GM12878 (cell line): ENCODE results near the gene FAM222A. TPM values are rescaled to one million over a fixed set of nuclear protein-coding genes. Genes with fewer than 3 reads are reported as not detected.

Experiments used
- ATAC-seq: fragments of 200-7000 bp; cut with Tn5 transposase; 3 replicates; pipeline ENCODE4 v1.9.1; 2020; ENCODE audit warnings: mild to moderate bottlenecking, moderate library complexity
- BruUV-seq: library from RNA; stranded (reverse); fragments of 400-500 nt; replicated peaks from 2 replicates; lab custom pipeline; 2021; lab: Mats Ljungman, UMichigan
- CTCF ChIA-PET: fragments of 300-600 bp; sonication (Branson Sonifier 250); formaldehyde crosslinking; extraction: SDS; loops from one replicate; lab custom pipeline; 2021; ENCODE audit warnings: inconsistent platforms; lab: Yijun Ruan, JAX
- POLR2A ChIA-PET: fragments of 350-600 bp; formaldehyde crosslinking; extraction: SDS; loops from one replicate; lab custom pipeline; 2021; ENCODE audit warnings: inconsistent platforms; lab: Charles Lee
- RAD21 ChIA-PET: fragments of 300-600 bp; sonication (Branson Sonifier 250); formaldehyde crosslinking; loops from one replicate; lab custom pipeline; 2023; ENCODE audit warnings: antibody characterized with exemption; ENCODE audit not compliant: unreplicated experiment; lab: Charles Lee
- SMC1A ChIA-PET: fragments of 300-600 bp; sonication (Branson Sonifier 250); formaldehyde crosslinking; loops from one replicate; lab custom pipeline; 2023; ENCODE audit not compliant: unreplicated experiment, uncharacterized antibody; lab: Charles Lee
- DNase-seq: peaks from one replicate; pipeline ENCODE4 v3.0.0-alpha.2; 2011; ENCODE audit warnings: low read depth, low spot score
- FAIRE-seq: peaks from 3 replicates; lab custom pipeline; 2011; peaks lifted over from hg19 to GRCh38; lab: Jason Lieb, UNC
- H2AFZ ChIP-seq: 2 replicates; pipeline ENCODE4 v1.6.0; 2011; ENCODE audit warnings: low read depth, low read length, control low read depth; ENCODE audit not compliant: control insufficient read depth
- H3K27ac ChIP-seq: 2 replicates; pipeline ENCODE4 v1.5.1; 2011; ENCODE audit warnings: control low read depth; ENCODE audit not compliant: control insufficient read depth, insufficient read depth
- H3K27me3 ChIP-seq, 2 experiments: replicated peaks in 1 of 2; 2 replicates each; pipeline versions ENCODE4 v1.6.0 to v1.6.1; 2011; ENCODE audit warnings: low read length in 1 of 2; ENCODE audit not compliant: control insufficient read depth in 2 of 2, insufficient read depth in 2 of 2
- H3K36me3 ChIP-seq, 2 experiments: 2 replicates each; pipeline ENCODE4 v1.5.1; 2011; ENCODE audit warnings: low read length in 1 of 2; ENCODE audit not compliant: control insufficient read depth in 2 of 2, insufficient read depth in 2 of 2
- H3K4me1 ChIP-seq: 2 replicates; pipeline ENCODE4 v1.6.1; 2011; ENCODE audit warnings: mild to moderate bottlenecking, low read length, moderate library complexity, mixed read lengths; ENCODE audit not compliant: control insufficient read depth, insufficient read depth
- H3K4me2 ChIP-seq: 2 replicates; pipeline ENCODE4 v1.6.0; 2011; ENCODE audit warnings: control low read depth; ENCODE audit not compliant: control insufficient read depth, insufficient read depth
- H3K4me3 ChIP-seq: fragments of 200-600 bp; sonication (generic); 2 replicates; pipeline ENCODE4 v1.5.1; 2016
- H3K79me2 ChIP-seq: 2 replicates; pipeline ENCODE4 v1.6.0; 2011; ENCODE audit warnings: low read length; ENCODE audit not compliant: control insufficient read depth, insufficient read depth
- H3K9ac ChIP-seq: 2 replicates; pipeline ENCODE4 v1.8.0; 2011; ENCODE audit warnings: low read length, control low read depth, mixed read lengths; ENCODE audit not compliant: control insufficient read depth, insufficient read depth
- H3K9me3 ChIP-seq: replicated peaks from 3 replicates; pipeline ENCODE4 v1.5.1; 2011; ENCODE audit warnings: mild to moderate bottlenecking, low read length; ENCODE audit not compliant: control insufficient read depth, insufficient read depth
- H4K20me1 ChIP-seq: 2 replicates; pipeline ENCODE4 v1.6.0; 2011; ENCODE audit not compliant: control insufficient read depth, insufficient read depth
- CBFB ChIP-seq: IDR thresholded peaks from 2 replicates; pipeline ENCODE4 v1.6.1; 2016; ENCODE audit warnings: antibody characterized with exemption, low read depth
- CREM ChIP-seq: IDR thresholded peaks from 2 replicates; pipeline ENCODE4 v1.6.1; 2014; ENCODE audit warnings: antibody characterized with exemption, low read depth
- ELK1 ChIP-seq: IDR thresholded peaks from 2 replicates; pipeline ENCODE4 v1.6.1; 2012; ENCODE audit warnings: low read depth, low read length, improper control_type of control experiment
- EP300 ChIP-seq, 2 experiments: fragments of 150-350 bp in 1 of 2; IDR thresholded peaks; 2 replicates each; pipeline ENCODE4 v1.6.1; 2011 to 2012; ENCODE audit warnings: low read depth in 2 of 2, low read length in 2 of 2, borderline replicate concordance in 1 of 2, improper control_type of control experiment in 1 of 2, inconsistent platforms in 1 of 2; ENCODE audit not compliant: control insufficient read depth in 1 of 2
- GABPA ChIP-seq: IDR thresholded peaks from 2 replicates; pipeline ENCODE4 v1.6.1; 2014; ENCODE audit warnings: antibody characterized with exemption, low read depth, mild to moderate bottlenecking, inconsistent platforms
- IKZF1 ChIP-seq: fragments of 450-650 bp; conservative IDR thresholded peaks from 2 replicates; pipeline ENCODE4 v1.6.1; 2017; ENCODE audit warnings: antibody characterized with exemption, mild to moderate bottlenecking
- JUND ChIP-seq: IDR thresholded peaks from 2 replicates; pipeline ENCODE4 v1.6.1; 2012; ENCODE audit warnings: low read depth, mild to moderate bottlenecking, low read length, improper control_type of control experiment, moderate library complexity
- RB1 ChIP-seq: fragments of 450-650 bp; formaldehyde crosslinking; IDR thresholded peaks from 2 replicates; pipeline ENCODE4 v1.6.1; 2017; ENCODE audit warnings: mild to moderate bottlenecking, borderline replicate concordance
- SMAD5 ChIP-seq: IDR thresholded peaks from 2 replicates; pipeline ENCODE4 v1.6.1; 2016; ENCODE audit warnings: antibody characterized with exemption, low read depth
- ZBTB40 ChIP-seq: fragments of 450-650 bp; IDR thresholded peaks from 2 replicates; pipeline ENCODE4 v1.6.1; 2016; ENCODE audit warnings: mild to moderate bottlenecking, moderate library complexity, borderline replicate concordance
- ZZZ3 ChIP-seq: IDR thresholded peaks from 2 replicates; pipeline ENCODE4 v1.6.1; 2011; ENCODE audit warnings: low read depth; ENCODE audit not compliant: control insufficient read depth, insufficient read length
- WGBS: methylation state at CpG from one replicate; pipeline ENCODE4 v1.1.6; 2016; ENCODE audit warnings: low lambda C conversion rate; ENCODE audit not compliant: insufficient replicate concordance, insufficient coverage; ENCODE audit errors: missing lambda C conversion rate; 5-methylcytosine and 5-hydroxymethylcytosine counted together
- in situ Hi-C: fragments of 300-500 bp; cut with MboI; formaldehyde crosslinking; loops from 9 replicates; pipeline ENCODE4 v1.14.3; 2018; ENCODE audit warnings: mixed read lengths
- intact Hi-C: fragments of 100-400 bp; cut with micrococcal nuclease; formaldehyde crosslinking; loops from one replicate; pipeline ENCODE4 v1.14.2; 2022; ENCODE audit not compliant: unreplicated experiment
- polyA plus RNA-seq, 11 experiments: library from polyadenylated mRNA; depleted of rRNA in 4 of 11; unstranded in 6 of 11; stranded (reverse) in 5 of 11; fragments of >200 nt; fragmentation: Nextera tagmentation in 4 of 11; fragmentation: Illumina TruSeq in 1 of 11; extraction: Ambion mirVana in 4 of 11; extraction: Trizol in 1 of 11; gene quantifications; 1 replicate in 1 of 11; 2 replicates in 10 of 11; pipeline versions ENCODE4 v1.2.1 to v1.2.3, GENCODE V29; 2011 to 2016; ENCODE audit warnings: inconsistent platforms in 2 of 11, missing spikeins in 2 of 11, low read depth in 1 of 11
- total RNA-seq, 4 experiments: library from RNA; depleted of rRNA in 3 of 4; stranded (reverse); fragments of >200 nt in 3 of 4; fragmentation: Illumina TruSeq in 1 of 4; extraction: Trizol in 1 of 4; gene quantifications; 2 replicates each; pipeline versions ENCODE4 v1.2.1 to v1.2.3, GENCODE V29; 2013 to 2021

The FAM222A gene
- total and polyA plus RNA-seq, 10 of the 15 experiments (the other 5 are each of a cell fraction or from before 2014, with no cell fraction given), result 0.04 to 0.49 (median 0.14) TPM; not detected in 3

GRCh38 chr12:109807954-109808643 lies 94.5 kb downstream of the FAM222A start (continued):
- TF ChIP-seq ELK1 (no peak), JUND (no peak), RB1 (no peak), EP300 (IDR thresholded peaks at IDR 0.05; ENCODE audit: borderline replicate concordance in 1 of 2, control insufficient read depth in 1 of 2, low read depth in 2 of 2, low read length in 2 of 2) (no peak)
- TF ChIP-seq, all 136 proteins: peak for 0

GRCh38 chr12:109808876-109809646 lies 95.4 kb downstream of the FAM222A start:
- H3K4me2 ChIP-seq, result no peak overlapping the region
- no peaks in the 10 kb centered on the region for H3K27me3 ChIP-seq
- no peaks in the 10 kb centered on the region for H3K9me3 ChIP-seq
- DNase-seq (no peak), ATAC-seq (no peak), FAIRE-seq (no peak)
- CTCF ChIA-PET, result interaction anchor here (1.1 to 6.1 kb wide), 2 partner anchors 35 to 36 kb away, joined by 8 to 139 read pairs; no protein-coding TSS in a partner anchor
- H3K4me1 ChIP-seq, result no peaks in the 10 kb centered on the region
- no peaks in the 10 kb centered on the region for H3K79me2 ChIP-seq
- H3K27ac ChIP-seq, result no peak overlapping the region
- POLR2A ChIA-PET, result no interaction called here
- intact Hi-C loops, result no loop called here
- WGBS, result 7% methylated on average over 3 of the region's 4 CpGs
- H3K4me3 ChIP-seq, result no peak overlapping the region
- BruUV-seq, result no TSS peak
- in situ Hi-C loops, result no loop called here
- H3K9ac ChIP-seq, result no peak overlapping the region
- RAD21 ChIA-PET, result interaction anchor here (2.2 kb wide), 1 partner anchor 36 kb away, joined by 7 read pairs; no protein-coding TSS in a partner anchor
- no peaks in the 10 kb centered on the region for H4K20me1 ChIP-seq
- no peak overlapping the region for H2AFZ ChIP-seq
- SMC1A ChIA-PET, result interaction anchor here (0.7 to 1.5 kb wide), 2 partner anchors 38 to 45 kb away, joined by 3 read pairs; no protein-coding TSS in a partner anchor
- H3K36me3 ChIP-seq, result no peaks in the 10 kb centered on the region
- TF ChIP-seq ZBTB40 (no peak), ZZZ3 (no peak), CREM (no peak), SMAD5 (no peak), CBFB (no peak), IKZF1 (no peak), GABPA (no peak)
